ENCODE data around the gene HERC2. TPM values are rescaled to one million over a fixed set of nuclear protein-coding genes. Genes with fewer than 3 reads are reported as not detected.

The HERC2 gene
- total RNA-seq, 1 donor from 2014 or later: 54.5 TPM

DNA sequence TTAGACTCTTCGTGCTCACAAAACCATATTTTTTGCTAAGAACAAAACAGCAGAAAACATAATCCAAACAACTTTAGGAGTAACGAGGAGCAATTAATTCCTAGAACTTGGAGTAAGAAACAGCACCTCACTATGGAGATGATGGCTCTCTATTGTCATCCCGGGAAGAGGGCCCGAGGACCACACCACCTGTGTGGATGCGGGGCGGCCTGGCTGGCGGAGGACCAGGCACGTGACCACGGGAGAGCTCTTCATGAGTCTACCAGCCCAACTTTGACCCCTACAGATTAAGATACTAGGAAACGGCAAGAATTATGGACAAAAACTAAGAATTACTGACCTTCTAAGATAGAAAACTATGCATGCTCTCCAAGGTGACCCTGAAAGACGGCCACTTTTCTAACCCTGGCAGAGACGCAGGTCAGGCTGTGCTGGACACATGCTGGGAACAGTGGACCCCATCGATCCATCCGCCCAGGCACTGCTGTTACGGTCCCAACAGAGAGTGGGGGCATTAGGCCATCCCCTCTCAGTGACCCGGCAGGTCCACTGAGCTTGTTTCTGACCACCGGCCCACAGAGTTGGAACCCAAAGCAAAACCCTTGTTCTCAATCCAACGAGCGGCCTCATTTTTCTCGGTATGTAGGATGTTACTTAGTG is 209.7 kb downstream of the HERC2 start:
- no peak for DNase-seq

DNA sequence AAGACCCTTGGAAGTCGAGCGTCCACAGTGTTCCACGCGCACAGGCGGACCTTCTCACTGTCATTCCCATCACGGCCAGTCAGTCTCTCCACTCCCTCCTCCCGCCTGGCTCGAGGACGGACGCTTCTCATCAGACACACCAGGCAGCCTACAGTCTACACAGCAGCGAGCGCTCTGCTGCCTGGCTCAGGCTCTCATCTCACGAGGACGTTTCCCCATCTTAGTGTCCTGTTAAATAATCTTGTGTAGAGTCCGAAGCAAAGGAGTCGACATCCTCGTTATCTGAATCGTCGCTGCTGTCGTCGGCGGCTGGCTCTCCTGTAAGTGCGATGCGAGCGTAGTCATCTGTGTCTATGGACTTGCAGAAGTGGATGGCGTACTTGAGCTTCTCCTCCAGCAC is 210.4 kb downstream of the HERC2 start:
- no peak for DNase-seq

DNA sequence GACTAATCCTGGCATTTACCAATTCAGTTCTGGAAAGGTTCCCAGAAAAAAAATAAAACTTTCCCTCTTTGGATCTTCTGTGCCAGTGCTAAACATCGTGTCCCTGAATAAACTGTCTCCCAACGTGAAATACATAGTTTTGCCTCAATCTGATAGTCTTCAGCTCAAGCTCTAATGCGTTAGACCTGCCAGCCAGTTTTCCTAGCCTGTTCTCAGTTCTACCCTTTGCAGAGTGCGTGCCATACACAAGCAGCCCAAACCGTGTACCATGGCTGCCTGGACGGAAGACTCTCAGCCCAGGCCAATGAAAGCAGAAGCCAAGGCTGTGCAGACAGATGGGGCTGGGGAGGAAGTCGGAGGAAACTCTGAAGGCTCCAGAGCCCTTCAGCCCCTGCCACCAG is 211.5 kb downstream of the HERC2 start:
- peak; percentile 65 for DNase-seq

DNA sequence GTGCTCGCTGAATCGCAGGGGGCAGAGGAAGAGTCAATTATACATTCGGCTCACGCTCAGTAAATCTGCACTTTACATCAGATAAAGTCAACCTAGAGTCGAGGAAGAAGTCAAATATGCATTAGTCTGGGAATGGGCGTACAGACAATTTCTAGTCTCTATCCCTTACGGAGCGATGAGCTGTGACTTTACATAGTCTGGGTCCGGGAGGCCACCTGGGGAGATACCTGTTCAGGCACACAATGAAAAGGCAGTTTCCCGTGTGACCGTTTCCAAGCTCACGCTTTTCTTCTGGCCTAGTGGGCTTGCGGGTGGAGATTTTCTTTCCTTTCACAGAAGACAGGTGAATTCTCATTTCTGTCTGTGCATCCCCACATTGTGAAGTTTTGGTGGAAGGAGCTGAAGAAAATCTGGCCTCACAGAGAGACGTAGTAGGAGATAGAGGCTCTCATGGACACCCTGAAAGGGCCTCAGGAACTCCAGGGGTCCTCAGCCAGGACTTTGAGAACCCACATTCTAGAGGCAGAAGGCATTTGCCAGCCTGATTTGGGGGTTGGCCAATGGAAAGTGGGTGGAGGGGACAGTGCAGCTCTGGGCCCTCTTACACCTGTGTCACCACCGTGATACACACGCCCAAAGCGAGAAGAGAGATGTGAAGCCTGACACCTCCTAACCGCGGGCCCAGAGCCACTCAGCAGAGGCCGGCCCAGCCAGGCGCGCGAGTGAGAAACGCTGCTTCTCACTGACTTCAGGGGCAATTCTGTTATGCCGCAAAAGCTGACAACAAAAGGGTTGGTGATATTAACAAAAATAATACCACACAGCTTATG is 212.1 kb downstream of the HERC2 start:
- no peak for DNase-seq

DNA sequence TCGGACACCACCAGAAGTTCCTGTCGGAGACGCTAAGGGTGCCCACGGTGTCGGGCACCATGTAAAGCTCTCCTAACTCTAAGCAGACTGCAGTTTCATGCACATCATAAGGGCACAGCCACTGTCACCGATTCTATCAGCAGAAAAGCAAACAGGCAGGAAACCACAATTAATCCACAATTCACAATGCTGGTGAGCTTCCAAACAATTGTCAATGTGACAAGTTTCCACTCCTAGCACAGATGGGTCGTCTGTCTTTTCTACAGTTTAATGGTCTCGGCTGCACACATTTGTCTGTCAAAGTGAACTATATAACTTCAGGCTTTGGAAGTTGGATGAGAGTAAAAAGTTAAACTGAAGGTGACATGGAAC is 214.1 kb downstream of the HERC2 start:
- DNase-seq: no peak

DNA sequence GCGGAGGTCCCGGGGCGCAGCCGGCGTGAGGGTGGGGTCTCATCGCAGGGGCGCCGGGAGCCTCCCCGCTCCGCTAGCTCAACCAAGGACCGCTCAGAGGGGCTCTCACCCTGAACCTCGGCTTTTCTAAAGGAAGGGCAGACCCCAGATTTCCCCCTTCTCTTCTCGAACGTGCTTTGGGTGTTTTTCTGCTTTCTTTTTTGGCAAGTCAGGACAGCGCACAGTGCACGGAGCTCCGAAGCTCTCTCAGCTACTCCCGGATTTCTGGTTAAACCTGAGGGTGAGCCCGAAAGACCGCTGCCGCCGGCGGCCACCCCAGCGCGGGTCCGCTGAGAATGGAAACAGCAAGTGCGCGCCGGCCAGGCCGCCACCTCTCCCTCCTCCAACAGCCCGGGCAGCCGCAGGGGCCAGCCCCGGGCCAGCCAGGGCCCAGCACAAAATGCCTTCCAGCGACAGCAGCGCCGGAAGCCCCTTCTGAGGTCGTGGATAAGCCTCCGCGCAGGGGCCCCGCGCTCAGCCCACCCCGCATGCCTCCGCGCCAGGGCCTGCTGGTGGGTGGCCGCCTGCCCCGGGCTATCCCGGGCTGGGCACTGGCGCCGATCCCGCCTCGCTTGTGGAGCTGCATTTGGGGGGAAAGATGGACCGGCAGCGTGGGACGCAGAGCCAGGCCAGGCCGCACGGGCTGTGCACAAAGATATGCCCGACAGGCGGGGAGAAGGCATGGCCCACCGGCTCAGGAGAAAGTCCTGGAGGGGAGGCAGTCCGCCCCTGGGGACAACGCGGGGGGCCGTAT is 214.7 kb downstream of the HERC2 start:
- peak; percentile 57 for DNase-seq

DNA sequence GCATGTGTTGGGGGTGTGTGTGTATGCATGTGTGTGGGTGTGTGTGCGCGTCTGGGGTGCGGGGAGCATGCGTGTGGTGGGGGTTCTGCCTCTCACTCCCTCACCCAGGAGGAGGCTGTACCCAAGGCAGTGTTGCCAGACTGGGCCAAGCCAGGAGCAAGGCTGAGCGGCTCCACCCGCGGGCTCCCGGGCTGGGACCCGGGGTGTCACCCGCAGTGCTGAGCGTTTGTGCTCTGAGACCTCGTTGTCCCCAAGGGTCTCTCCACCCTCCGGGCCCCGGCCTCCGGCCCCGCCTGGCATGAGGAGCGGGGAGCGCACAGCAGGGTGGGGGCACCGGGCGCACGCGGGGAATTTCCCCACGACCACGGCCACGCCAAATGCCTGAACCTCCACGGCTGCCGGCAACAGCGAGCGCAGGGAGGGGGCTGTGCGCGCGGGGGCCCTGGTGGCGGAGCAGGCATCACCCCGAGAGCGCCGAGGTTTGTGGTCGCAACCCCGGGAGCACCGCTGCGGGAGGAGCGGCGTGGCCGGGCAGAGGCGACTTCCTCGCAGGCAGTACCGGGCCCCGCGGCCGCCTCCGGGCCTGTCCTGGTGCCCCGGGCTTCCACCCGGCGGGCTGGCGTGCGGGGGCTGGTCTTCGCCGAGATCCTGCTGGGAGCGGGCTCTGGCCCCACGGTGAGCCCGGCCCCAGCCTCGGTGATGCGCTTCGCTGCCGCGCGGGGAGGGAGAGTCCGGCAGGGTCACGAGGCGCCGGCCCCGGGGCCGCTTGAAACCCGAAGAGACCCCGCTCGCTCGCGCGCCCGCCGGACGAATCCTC is 215.5 kb downstream of the HERC2 start:
- peak; percentile 35 for DNase-seq

DNA sequence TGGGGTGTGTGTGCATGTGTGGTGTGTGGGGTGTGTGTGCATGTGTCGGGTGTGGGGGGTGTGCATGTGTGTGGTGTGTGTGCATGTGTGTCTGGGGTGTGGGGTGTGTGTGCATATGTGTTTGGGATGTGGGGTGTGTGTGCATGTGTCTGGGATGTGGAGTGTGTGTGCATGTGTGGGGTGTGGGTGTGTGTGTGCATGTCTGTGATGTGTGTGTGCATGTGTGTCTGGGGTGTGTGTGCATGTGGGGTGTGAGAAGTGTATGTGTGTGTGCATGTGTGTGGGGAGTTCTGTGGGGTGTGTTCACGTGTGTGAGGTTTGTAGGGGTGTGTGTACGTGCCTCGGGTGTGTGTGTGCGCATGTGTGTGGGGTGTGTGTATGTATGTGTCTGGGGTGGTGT is 216.2 kb downstream of the HERC2 start:
- DNase-seq: no peak

DNA sequence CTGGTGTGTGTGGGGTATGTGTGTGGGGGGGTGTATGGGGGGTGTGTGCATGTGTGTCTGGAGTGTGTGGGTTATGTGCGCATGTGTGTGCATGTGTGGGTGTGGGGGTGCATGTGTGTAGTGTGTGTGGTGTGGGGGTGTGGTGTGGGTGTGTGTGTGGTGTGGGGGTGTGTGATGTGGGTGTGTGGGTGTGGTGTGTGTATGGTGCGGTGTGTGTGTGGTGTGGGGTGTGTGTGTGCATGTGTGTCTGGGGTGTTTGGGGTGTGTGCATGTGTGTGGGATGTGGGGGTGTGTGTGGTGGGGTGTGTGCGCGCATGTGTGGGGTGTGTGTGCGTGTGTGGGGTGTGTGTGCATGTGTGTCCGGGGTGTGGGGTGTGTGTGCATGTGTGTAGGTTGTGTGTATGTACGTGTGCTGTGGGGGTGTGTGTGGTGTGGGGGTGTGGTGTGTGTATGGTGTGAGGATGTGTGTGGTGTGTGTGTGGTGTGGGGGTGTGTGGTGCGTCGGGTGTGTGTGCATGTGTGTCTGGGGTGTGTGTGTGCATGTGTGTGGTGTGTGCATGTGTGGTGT is 216.7 kb downstream of the HERC2 start:
- no peak for DNase-seq

DNA sequence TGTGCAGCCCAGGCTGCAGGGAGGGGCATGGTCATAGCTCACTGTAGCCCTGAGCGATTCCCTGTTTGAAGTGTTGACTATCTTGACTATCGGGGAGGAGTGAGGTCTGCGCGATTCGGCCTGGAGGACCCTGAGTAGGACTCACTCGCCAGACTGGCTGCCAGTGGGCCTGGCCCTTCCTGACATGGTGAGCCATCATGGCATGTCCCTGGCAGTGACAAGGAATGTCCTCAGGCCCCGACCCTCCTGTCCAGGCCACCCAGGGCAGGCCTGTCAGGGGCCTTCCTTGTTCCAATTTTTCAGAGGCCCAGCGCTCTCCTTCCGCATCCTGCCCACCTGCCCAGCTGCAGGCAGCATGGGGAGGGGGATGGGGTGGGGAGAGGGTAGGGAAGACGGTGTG is 217.7 kb downstream of the HERC2 start:
- DNase-seq: no peak

DNA sequence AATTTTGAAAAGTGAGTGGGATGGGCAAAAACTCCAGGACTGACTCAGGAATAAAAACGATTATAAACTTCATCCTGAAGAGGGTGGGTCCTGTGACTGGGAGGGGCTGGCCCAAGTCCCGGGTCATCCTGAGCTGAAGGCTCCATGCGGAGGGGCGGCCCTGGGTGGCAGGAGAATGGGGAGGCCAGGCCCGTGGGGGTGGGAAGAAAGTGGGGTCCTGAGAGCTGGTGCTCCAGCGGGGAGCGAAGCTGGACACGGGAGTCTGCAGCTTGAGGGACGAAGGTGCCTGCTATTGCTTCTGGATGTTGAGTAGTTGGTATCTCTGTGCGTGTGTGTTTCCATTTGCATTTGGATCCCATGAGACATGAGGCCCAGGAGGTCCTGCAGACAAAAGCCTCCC is 218.1 kb downstream of the HERC2 start:
- no peak for DNase-seq

DNA sequence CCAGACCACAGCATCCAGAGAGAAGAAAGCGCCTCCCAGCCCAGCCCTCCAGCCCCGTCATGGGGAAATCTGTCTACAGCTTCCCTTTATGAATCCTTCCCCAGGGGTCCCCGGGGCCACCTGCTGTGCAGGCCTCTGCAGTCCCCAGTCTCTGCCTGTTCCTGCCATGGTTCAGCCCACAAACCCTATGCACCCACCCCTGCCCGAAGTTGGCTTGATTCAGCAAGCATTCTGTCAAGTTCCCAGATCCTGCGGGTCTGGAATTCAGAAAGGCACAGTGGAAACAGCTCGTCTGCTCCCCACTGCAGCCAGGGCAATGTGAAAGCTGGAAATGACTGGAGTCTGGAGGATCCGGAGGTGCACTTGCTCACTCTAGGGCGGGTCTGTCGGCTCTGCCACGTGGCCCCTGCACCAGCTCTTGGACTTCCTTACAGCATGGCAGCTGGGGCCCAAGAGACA is 220.0 kb downstream of the HERC2 start:
- no peak for DNase-seq

DNA sequence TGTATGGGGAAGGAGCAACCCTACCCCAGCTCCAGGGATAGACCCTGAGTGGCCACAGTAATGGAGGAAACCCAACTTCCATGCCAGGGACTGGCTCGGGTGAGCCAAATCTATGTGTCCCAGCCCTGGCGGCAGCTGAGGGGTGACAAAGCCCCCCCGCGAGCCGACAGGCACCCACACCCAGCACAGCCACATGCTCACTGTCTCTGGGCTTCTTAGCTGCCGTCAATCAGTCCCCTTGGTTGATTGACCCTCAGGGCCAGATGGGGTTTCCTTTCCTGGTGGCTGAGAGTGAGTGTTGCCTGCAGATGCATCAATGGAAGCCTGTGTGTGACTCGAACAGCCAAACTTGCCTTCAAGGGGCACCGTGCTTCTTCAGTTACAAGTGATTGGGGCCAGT is 220.8 kb downstream of the HERC2 start:
- DNase-seq: no peak

DNA sequence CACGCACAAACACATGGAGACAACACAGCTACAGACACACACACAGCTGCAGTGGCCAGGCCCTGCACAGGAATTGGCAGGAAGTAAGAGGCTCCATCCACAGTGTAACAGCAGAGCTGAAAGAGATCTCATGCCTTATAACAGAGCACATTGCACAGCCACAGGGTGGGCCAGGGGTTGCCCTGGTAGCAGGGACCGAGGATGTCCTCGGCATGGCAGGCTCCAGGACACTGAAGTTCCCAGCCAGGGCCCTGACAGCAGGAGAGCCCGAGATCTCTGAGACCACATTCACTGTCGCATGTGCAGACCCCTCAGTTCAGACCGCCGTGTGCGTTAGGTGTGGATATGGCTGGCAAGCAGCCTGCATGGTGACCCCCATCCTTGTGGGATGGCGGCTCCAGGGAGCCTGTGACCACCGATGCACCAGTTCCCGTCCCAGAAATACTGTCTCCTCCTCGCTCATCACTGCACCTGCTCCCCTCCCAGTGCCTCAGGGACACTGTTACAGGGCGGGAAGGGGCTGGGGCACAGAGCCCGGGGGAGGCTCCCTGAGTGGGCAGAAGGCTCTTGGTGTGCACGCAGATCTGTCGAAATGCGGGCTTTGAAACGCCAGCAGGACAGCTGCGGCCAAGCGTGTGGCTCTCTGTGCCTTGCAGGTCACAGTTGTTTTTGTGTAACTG is 221.3 kb downstream of the HERC2 start:
- peak; percentile 40 for DNase-seq

DNA sequence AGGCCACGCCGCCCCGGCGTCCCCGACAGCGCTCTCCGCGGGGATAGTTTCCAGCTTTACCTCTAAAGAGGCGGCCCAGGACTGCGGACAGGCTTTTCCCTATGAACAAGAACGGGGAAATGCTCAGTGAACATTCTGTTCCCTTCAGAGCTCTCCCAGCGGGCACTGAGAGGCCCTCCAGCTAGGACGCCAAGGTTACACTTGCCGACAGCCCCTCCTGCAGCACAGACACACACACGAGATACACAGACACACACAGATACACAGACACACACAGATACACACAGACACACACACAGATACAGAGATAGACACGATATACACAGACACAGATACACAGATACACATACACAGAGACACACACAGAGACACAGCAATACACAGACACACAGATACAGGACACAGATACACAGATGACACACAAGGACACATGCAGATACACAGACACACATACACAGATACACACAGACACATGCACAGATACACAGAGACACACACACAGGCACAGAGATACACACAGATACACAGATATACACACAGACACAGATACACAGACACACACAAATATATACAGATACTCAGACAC is 222.3 kb downstream of the HERC2 start:
- no peak for DNase-seq

DNA sequence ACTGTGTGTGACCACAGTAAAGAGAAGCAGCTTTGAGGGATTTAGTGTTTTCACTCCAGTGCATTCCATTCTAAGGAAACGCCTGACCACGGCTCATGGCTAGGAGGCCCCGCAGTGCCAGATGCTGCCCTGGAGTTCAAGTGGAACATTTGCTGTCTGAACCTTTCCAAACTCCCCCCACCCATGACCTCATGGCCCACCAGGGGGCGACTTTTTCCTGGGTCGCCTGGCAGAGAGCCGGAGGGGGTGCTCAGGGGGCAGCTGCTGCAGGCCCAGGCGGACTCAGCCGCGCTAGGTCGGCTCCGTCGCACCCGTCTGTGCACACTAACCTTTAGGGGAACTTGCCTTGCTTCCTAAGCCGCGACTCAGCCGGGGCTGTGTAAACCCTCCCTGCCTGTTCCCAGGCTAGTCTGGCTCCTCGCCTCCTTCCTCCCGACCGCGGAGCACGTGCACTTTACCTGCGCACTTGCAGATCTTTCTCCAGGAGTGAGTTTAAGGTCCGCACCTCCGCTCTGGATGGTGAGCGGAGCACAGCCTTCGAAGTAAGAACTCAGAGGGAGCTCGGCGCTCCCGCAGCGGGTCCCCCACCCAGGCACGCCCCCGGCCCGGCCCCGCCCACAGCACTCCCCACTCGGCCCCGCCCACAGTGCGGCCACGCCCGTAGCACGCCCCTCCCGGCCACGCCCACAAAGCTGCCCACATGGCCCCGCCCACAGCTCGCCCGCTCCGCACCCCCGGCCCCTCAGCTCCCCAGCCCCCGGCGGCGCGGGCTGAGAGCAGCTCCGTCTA is 223.0 kb downstream of the HERC2 start, which contains the start of gene OCA2:
Gene OCA2 (minus strand): TSS at position 550 of the 789 bp plus-strand sequence. CDS start 17,441 bp downstream, outside the sequence.
- DNase-seq: peak; percentile 90

DNA sequence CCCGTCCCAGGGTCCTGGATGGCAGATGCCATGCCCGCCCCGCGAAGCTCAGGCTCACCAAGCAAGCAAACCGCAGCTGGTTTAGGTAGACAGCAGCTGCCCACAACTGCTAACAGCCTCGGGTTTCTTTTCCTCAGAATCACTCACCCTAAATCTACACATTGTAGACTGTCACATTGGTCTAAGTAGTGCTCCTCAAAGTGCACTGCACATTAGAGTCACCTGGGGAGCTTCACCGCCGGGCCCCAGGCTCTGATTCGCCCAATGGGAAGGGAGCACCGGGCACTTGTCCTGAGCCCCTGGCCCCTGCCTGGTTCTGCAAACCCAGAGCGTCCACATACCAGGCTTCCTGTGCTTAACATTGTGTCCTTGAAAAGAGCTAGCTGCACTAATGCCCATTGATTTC is 223.6 kb downstream of the HERC2 start:
- peak; percentile 65 for DNase-seq

DNA sequence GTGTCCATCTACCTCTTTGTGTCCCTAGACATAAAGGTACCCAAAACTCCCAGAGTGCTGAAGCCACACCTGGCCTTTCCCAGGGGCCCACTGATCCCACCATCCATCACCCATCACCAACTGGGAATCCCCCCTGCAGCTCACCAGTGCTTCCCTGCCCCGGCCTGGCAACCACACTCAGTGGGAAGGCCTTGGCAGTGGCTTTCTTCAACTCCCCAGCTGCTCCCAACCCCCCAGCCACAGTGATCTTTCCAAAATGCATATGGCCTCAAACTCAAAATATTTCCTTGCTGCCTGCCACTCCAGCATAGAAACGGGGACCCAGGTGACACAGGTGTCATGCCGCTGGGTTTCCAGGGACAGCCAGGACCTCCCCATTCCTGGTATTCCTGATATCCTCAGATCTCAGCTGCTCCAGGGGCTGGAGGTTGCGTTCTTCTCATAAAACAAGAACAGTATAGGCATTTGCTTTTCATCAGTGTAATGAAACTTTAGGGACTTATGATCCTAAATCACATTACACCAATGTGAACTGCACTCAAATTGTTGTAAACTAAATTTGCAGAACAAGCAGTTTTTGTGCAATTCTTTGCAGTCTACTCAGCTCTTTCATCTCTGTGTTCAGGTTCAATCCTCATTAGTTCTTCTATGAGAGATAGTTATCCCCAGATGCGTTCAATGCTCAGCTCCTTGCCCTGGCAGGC is 224.2 kb downstream of the HERC2 start:
- DNase-seq: peak; percentile 47
